ENCODE data around the gene OR5K2.

The OR5K2 gene

DNA sequence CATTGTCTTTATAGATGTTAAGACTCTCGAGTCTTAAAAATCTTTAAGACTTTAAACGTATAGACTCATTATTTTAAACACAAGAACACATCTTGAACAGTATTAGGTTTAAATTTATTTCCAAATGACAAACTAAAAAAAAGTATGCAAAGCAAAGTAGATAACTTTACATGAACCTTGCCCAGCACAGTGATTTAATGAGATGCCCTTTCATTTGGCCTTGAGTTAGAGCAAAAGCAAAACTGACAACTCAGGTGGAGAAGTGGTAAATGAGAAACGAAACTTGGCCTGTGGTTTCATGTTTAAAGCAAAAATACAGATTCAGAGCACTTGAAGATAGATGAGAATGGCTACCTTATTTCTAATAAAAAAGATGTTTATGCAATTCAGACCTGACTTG is 42.9 kb downstream of the OR5K2 start:
- DNase-seq (ENCODE audit: low read depth) = no peak
- H3K4me3 ChIP-seq (ENCODE audit: low read depth, low read length) = no peak overlapping the region
- TF ChIP-seq, protein P1, sequence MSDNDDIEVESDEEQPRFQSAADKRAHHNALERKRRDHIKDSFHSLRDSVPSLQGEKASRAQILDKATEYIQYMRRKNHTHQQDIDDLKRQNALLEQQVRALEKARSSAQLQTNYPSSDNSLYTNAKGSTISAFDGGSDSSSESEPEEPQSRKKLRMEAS (IDR thresholded peaks at IDR 0.05; ENCODE audit: low read depth, low read length) = no peak
- TF ChIP-seq, protein P2, sequence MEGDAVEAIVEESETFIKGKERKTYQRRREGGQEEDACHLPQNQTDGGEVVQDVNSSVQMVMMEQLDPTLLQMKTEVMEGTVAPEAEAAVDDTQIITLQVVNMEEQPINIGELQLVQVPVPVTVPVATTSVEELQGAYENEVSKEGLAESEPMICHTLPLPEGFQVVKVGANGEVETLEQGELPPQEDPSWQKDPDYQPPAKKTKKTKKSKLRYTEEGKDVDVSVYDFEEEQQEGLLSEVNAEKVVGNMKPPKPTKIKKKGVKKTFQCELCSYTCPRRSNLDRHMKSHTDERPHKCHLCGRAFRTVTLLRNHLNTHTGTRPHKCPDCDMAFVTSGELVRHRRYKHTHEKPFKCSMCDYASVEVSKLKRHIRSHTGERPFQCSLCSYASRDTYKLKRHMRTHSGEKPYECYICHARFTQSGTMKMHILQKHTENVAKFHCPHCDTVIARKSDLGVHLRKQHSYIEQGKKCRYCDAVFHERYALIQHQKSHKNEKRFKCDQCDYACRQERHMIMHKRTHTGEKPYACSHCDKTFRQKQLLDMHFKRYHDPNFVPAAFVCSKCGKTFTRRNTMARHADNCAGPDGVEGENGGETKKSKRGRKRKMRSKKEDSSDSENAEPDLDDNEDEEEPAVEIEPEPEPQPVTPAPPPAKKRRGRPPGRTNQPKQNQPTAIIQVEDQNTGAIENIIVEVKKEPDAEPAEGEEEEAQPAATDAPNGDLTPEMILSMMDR (IDR thresholded peaks at IDR 0.05; ENCODE audit: low read depth, low read length) = no peak
- TF ChIP-seq MYC (IDR thresholded peaks at IDR 0.05; ENCODE audit: low read depth, low read length) (no peak), POLR2A (IDR thresholded peaks at IDR 0.05; ENCODE audit: extremely low read depth, insufficient read length) (no peak)

DNA sequence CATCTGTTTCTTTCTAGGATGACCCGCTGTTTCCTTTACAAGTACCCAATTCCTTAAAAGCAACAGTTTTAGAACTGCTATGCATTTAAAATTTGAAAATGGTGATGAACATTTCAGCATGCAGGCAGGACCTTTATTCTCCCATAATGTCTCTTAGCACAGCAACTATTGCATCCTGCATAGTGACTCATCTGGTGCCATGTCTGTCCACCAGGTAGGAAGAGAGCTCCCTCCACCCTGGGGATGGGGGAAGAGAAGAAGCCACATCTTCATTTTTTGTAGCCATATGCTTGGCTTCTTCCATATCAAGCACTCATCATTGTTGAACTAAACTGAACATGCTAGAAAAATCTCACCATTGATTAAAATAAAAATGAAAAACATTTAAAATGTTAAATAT is 44.2 kb downstream of the OR5K2 start:
- no peak for DNase-seq (ENCODE audit: low read depth)
- no peak overlapping the region for H3K4me3 ChIP-seq (ENCODE audit: low read depth, low read length)
- TF ChIP-seq MYC (IDR thresholded peaks at IDR 0.05; ENCODE audit: low read depth, low read length) (no peak), POLR2A (IDR thresholded peaks at IDR 0.05; ENCODE audit: extremely low read depth, insufficient read length) (no peak)
- TF ChIP-seq, protein P1 (IDR thresholded peaks at IDR 0.05; ENCODE audit: low read depth, low read length) = no peak
- TF ChIP-seq, protein P2 (IDR thresholded peaks at IDR 0.05; ENCODE audit: low read depth, low read length) = no peak

DNA sequence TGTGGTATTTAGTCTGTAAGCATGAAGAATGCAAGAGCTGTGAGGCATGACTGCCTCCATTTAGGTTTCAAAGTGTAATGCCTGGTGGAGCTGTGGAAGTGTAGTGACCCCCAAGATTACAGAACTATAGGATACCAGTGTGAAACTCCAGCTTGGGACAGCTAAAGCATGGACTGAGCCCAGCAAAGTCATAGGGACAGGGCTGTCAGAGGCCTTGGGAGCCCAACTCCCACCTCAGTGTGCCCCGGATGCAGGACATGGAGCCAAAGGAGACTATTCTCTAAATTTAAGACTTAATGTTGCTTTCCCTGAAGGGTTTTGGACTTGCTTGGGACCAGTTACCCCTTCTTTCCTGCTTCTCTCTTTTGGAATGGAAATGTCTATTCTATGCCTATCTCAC is 45.1 kb downstream of the OR5K2 start:
- H3K4me3 ChIP-seq (ENCODE audit: low read depth, low read length) = no peak overlapping the region
- no peak for DNase-seq (ENCODE audit: low read depth)
- TF ChIP-seq, protein P1 (IDR thresholded peaks at IDR 0.05; ENCODE audit: low read depth, low read length) = no peak
- TF ChIP-seq MYC (IDR thresholded peaks at IDR 0.05; ENCODE audit: low read depth, low read length) (no peak), POLR2A (IDR thresholded peaks at IDR 0.05; ENCODE audit: extremely low read depth, insufficient read length) (no peak)
- TF ChIP-seq, protein P2 (IDR thresholded peaks at IDR 0.05; ENCODE audit: low read depth, low read length) = no peak

DNA sequence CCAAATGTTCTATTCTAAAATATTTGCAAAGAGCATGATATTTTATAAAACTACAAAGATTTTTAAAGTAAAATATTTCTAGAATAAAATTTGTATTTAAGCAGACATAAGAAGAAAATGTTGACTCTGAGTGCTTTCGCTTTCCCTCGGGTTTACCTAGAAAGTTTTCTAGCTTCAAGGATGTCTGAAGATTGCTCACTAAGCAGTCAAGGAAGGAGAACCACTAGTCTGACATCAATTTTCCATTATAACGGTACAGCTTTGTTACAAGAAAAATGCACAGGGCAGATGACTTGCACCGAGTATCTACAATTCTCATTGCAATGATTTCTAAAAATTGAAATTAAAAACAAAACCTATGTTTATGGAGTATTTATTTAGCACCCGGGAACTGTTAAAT is 48.5 kb downstream of the OR5K2 start:
- TF ChIP-seq, protein P1 (IDR thresholded peaks at IDR 0.05; ENCODE audit: low read depth, low read length) = no peak
- TF ChIP-seq, protein P2 (IDR thresholded peaks at IDR 0.05; ENCODE audit: low read depth, low read length) = no peak
- TF ChIP-seq MYC (IDR thresholded peaks at IDR 0.05; ENCODE audit: low read depth, low read length) = no peak
- no peak for TF ChIP-seq POLR2A (IDR thresholded peaks at IDR 0.05; ENCODE audit: extremely low read depth, insufficient read length)
- DNase-seq (ENCODE audit: low read depth) = no peak
- H3K4me3 ChIP-seq (ENCODE audit: low read depth, low read length) = no peak overlapping the region
